H1 (cell line): ENCODE data around the gene TEAD1. TPM values are rescaled to one million over a fixed set of nuclear protein-coding genes. Genes with fewer than 3 reads are reported as not detected.

ENCODE experiments used
- CTCF ChIA-PET: fragments of 300-600 bp; sonication (Branson Sonifier 250); formaldehyde crosslinking; loops from one replicate; lab custom pipeline; 2021; ENCODE audit not compliant: partially characterized antibody; lab: Charles Lee
- POLR2A ChIA-PET: fragments of 300-600 bp; sonication (Branson Sonifier 250); formaldehyde crosslinking; loops from one replicate; lab custom pipeline; 2021; ENCODE audit warnings: inconsistent platforms; ENCODE audit not compliant: partially characterized antibody; lab: Charles Lee
- DNase-seq, 2 experiments: peaks; one replicate each; pipeline versions ENCODE4 v3.0.0 to v3.0.0-alpha.2; 2010 to 2022; ENCODE audit warnings: low spot score in 2 of 2, low read depth in 1 of 2, mixed read lengths in 1 of 2
- FAIRE-seq: peaks from 2 replicates; lab custom pipeline; 2011; peaks lifted over from hg19 to GRCh38; lab: Jason Lieb, UNC
- H2AFZ ChIP-seq: 2 replicates; pipeline ENCODE4 v1.8.1; 2012; ENCODE audit warnings: low read length, inconsistent platforms
- H2AK5ac ChIP-seq: 2 replicates; pipeline ENCODE4 v1.6.1; 2013; ENCODE audit warnings: low read depth, low read length
- H2BK120ac ChIP-seq: replicated peaks from 2 replicates; pipeline ENCODE3; 2013; ENCODE audit warnings: low read depth, low read length, inconsistent platforms
- H2BK12ac ChIP-seq: 2 replicates; pipeline ENCODE4 v1.6.1; 2013; ENCODE audit warnings: low read depth, low read length
- H2BK15ac ChIP-seq: 2 replicates; pipeline ENCODE4 v1.6.1; 2013; ENCODE audit warnings: low read length
- H2BK20ac ChIP-seq: 2 replicates; pipeline ENCODE4 v1.6.1; 2013; ENCODE audit warnings: low read length
- H2BK5ac ChIP-seq: 2 replicates; pipeline ENCODE4 v1.6.1; 2013; ENCODE audit warnings: low read depth, low read length
- H3K14ac ChIP-seq: 2 replicates; pipeline ENCODE4 v1.6.1; 2013; ENCODE audit warnings: inconsistent platforms; ENCODE audit not compliant: insufficient read length
- H3K18ac ChIP-seq: 2 replicates; pipeline ENCODE4 v1.6.1; 2013; ENCODE audit warnings: low read length; ENCODE audit errors: extremely low read depth
- H3K23ac ChIP-seq: 2 replicates; pipeline ENCODE4 v1.6.1; 2013; ENCODE audit warnings: inconsistent platforms; ENCODE audit not compliant: insufficient read length
- H3K23me2 ChIP-seq: 2 replicates; pipeline ENCODE4 v1.6.1; 2013; ENCODE audit warnings: low read depth, low read length
- H3K27ac ChIP-seq: 2 replicates; pipeline ENCODE4 v1.6.1; 2011; ENCODE audit warnings: low read depth, low read length, inconsistent platforms
- H3K27me3 ChIP-seq, 4 experiments: replicated peaks in 1 of 4; 1 replicate in 1 of 4; 2 replicates in 3 of 4; pipeline versions ENCODE4 v1.6.1 to v1.8.1; 2011 to 2013; ENCODE audit warnings: low read length in 3 of 4, mild to moderate bottlenecking in 3 of 4, inconsistent platforms in 2 of 4, mixed read lengths in 2 of 4, moderate library complexity in 1 of 4; ENCODE audit not compliant: control insufficient read depth in 3 of 4, insufficient read depth in 3 of 4; ENCODE audit errors: extremely low read depth in 1 of 4
- H3K36me3 ChIP-seq, 4 experiments: 2 replicates each; pipeline versions ENCODE4 v1.6.1 to v1.8.1; 2011 to 2013; ENCODE audit warnings: mild to moderate bottlenecking in 4 of 4, low read length in 3 of 4, moderate library complexity in 2 of 4, control low read depth in 1 of 4, inconsistent platforms in 1 of 4; ENCODE audit not compliant: insufficient read depth in 4 of 4, control insufficient read depth in 2 of 4
- H3K4ac ChIP-seq: replicated peaks from 2 replicates; pipeline ENCODE3; 2013; ENCODE audit warnings: low read length, low read depth, mixed read lengths, inconsistent platforms; ENCODE audit not compliant: insufficient read length
- H3K4me1 ChIP-seq, 4 experiments: replicated peaks in 1 of 4; 1 replicate in 1 of 4; 2 replicates in 3 of 4; pipeline versions ENCODE4 v1.6.1 to v1.8.1; 2011 to 2013; ENCODE audit warnings: low read length in 3 of 4, inconsistent platforms in 2 of 4, mixed read lengths in 1 of 4; ENCODE audit not compliant: insufficient read depth in 4 of 4, control insufficient read depth in 3 of 4
- H3K4me2 ChIP-seq, 2 experiments: 2 replicates each; pipeline versions ENCODE4 v1.6.1 to v1.8.1; 2011 to 2013; ENCODE audit warnings: low read depth in 2 of 2, low read length in 2 of 2, control low read depth in 1 of 2, inconsistent platforms in 1 of 2, mild to moderate bottlenecking in 1 of 2; ENCODE audit not compliant: insufficient read depth in 1 of 2
- H3K4me3 ChIP-seq, 4 experiments: fragments of 200-600, 300-600 bp in 1 of 4; sonication (generic), shearing (Covaris generic), sonication (Bioruptor Twin) in 1 of 4; 2 replicates each; pipeline versions ENCODE4 v1.5.1 to v1.8.1; 2011 to 2016; ENCODE audit warnings: low read length in 4 of 4, low read depth in 3 of 4, control low read depth in 2 of 4, inconsistent platforms in 2 of 4, mild to moderate bottlenecking in 2 of 4, mixed read lengths in 1 of 4, moderate library complexity in 1 of 4; ENCODE audit not compliant: insufficient read depth in 2 of 4; ENCODE audit errors: extremely low read depth in 1 of 4
- H3K56ac ChIP-seq: replicated peaks from 2 replicates; pipeline ENCODE3; 2013; ENCODE audit warnings: low read depth, mild to moderate bottlenecking, mixed read lengths, low read length, inconsistent platforms; ENCODE audit not compliant: insufficient read length
- H3K79me1 ChIP-seq: 2 replicates; pipeline ENCODE4 v1.6.1; 2013; ENCODE audit warnings: low read depth, low read length, control low read depth
- H3K79me2 ChIP-seq, 2 experiments: 2 replicates each; pipeline versions ENCODE4 v1.6.1 to v1.8.1; 2012 to 2013; ENCODE audit warnings: low read length in 2 of 2, mild to moderate bottlenecking in 2 of 2, inconsistent platforms in 1 of 2; ENCODE audit not compliant: insufficient read depth in 2 of 2, control insufficient read depth in 1 of 2
- H3K9ac ChIP-seq, 4 experiments: replicated peaks in 1 of 4; 1 replicate in 1 of 4; 2 replicates in 3 of 4; pipeline versions ENCODE4 v1.6.1 to v1.8.1; 2011 to 2013; ENCODE audit warnings: low read depth in 3 of 4, low read length in 3 of 4, control low read depth in 2 of 4, mild to moderate bottlenecking in 2 of 4, moderate library complexity in 2 of 4, inconsistent platforms in 1 of 4; ENCODE audit errors: extremely low read depth in 1 of 4
- H3K9me3 ChIP-seq, 2 experiments: 2 replicates each; pipeline versions ENCODE4 v1.6.1 to v1.8.1; 2012 to 2013; ENCODE audit warnings: mild to moderate bottlenecking in 2 of 2, moderate library complexity in 2 of 2, control low read depth in 1 of 2, inconsistent platforms in 1 of 2, low read depth in 1 of 2, low read length in 1 of 2, mixed read lengths in 1 of 2; ENCODE audit not compliant: insufficient read depth in 2 of 2
- H4K20me1 ChIP-seq, 2 experiments: replicated peaks in 1 of 2; 2 replicates each; pipeline versions ENCODE3 to v1.8.1; 2011 to 2013; ENCODE audit warnings: inconsistent platforms in 2 of 2, low read length in 2 of 2, mild to moderate bottlenecking in 1 of 2; ENCODE audit not compliant: insufficient read depth in 2 of 2, control insufficient read depth in 1 of 2
- H4K5ac ChIP-seq: 2 replicates; pipeline ENCODE4 v1.6.1; 2013; ENCODE audit warnings: low read length, low read depth, mixed read lengths, inconsistent platforms; ENCODE audit not compliant: insufficient read length
- H4K8ac ChIP-seq: 2 replicates; pipeline ENCODE4 v1.8.0; 2013; ENCODE audit warnings: mild to moderate bottlenecking, moderate library complexity, low read length, inconsistent platforms; ENCODE audit not compliant: insufficient read depth; ENCODE audit errors: extremely low read depth
- H4K91ac ChIP-seq: replicated peaks from 2 replicates; pipeline ENCODE3; 2013; ENCODE audit warnings: low read length, mixed read lengths, inconsistent platforms; ENCODE audit not compliant: insufficient read length
- CHD1 ChIP-seq: IDR thresholded peaks from 2 replicates; pipeline ENCODE4 v1.6.1; 2012; ENCODE audit warnings: low read depth, low read length, improper control_type of control experiment
- KDM1A ChIP-seq: fragments of 200-600, 300-600 bp; sonication (generic); IDR thresholded peaks from 2 replicates; pipeline ENCODE4 v1.7.1; 2016; ENCODE audit warnings: mild to moderate bottlenecking, low read length, borderline replicate concordance
- TAF7 ChIP-seq: optimal IDR thresholded peaks from 2 replicates; pipeline ENCODE3; 2011; ENCODE audit warnings: low read depth, mild to moderate bottlenecking, inconsistent platforms, low read length, moderate library complexity, borderline replicate concordance
- whole genome bisulfite sequencing, 2 experiments: shearing (Covaris generic) in 1 of 2; methylation state at CpG; one replicate each; pipeline versions ENCODE4 v1.1.6 to v1.1.7; 2013 to 2015; ENCODE audit warnings: low lambda C conversion rate in 2 of 2, mixed read lengths in 2 of 2, inconsistent platforms in 1 of 2, low coverage in 1 of 2, missing lambda C conversion rate in 1 of 2; ENCODE audit not compliant: insufficient replicate concordance in 2 of 2, insufficient coverage in 1 of 2, insufficient read length in 1 of 2; ENCODE audit errors: extremely low coverage in 1 of 2, missing lambda C conversion rate in 1 of 2; 5-methylcytosine and 5-hydroxymethylcytosine counted together
- polyA plus RNA-seq, 7 experiments: library from polyadenylated mRNA; depleted of rRNA in 3 of 7; stranded (reverse) in 5 of 7; unstranded in 2 of 7; fragments of >200 nt in 5 of 7; fragments of 200-250 nt in 2 of 7; gene quantifications; 1 replicate in 5 of 7; 2 replicates in 1 of 7; 4 replicates in 1 of 7; pipeline versions ENCODE4 v1.2.1 to v1.2.3, GENCODE V29; 2011 to 2013; ENCODE audit warnings: missing spikeins in 2 of 7, mixed read lengths in 2 of 7
- total RNA-seq: library from RNA; stranded (reverse); fragmentation: NEBNext Ultra II Directional; extraction: Animal tissue kit (Norgen Biotek cat#: 25700); gene quantifications from 2 replicates; pipeline ENCODE4 v1.2.1, GENCODE V29; 2021

The TEAD1 gene
- total and polyA plus RNA-seq, 2 of the 8 experiments (the other 6 are each of a cell fraction or from before 2014, with no cell fraction given) = 15.6 to 67.4 TPM

- H2BK5ac ChIP-seq = no peak overlapping the region
- H3K9me3 ChIP-seq = no peaks in the 10 kb centered on the region
- H3K56ac ChIP-seq = no peak overlapping the region
- H2AK5ac ChIP-seq = no peak overlapping the region
- H3K27me3 ChIP-seq = no peaks in the 10 kb centered on the region
- no peak overlapping the region for H3K9ac ChIP-seq
- peaks cover 2 to 23% (median 15%) of the 10 kb centered on the region in 4 experiments for H3K4me1 ChIP-seq
- no peak overlapping the region for H3K4ac ChIP-seq
- peaks cover 4 to 31% of the 10 kb centered on the region in 2 experiments for H4K20me1 ChIP-seq
- H2BK20ac ChIP-seq = no peak overlapping the region
- no peak overlapping the region for H3K4me3 ChIP-seq
- no peak overlapping the region for H3K4me2 ChIP-seq
- H2BK15ac ChIP-seq = no peak overlapping the region
- H2BK120ac ChIP-seq = no peak overlapping the region
- peaks cover 4 to 88% of the 10 kb centered on the region in 2 experiments for H3K79me2 ChIP-seq
- DNase-seq (no peak), FAIRE-seq (no peak)
- no peak overlapping the region for H3K27ac ChIP-seq
- no peak overlapping the region for H4K5ac ChIP-seq
- WGBS, 2 experiments = 94% methylated on average over 6 of the region's 6 CpGs; no CpG with 5 or more reads in 1 of the 2 experiments
- ChIA-PET CTCF (interaction anchor here (1.1 kb wide), 1 partner anchor 172 kb away, joined by 3 read pairs; no protein-coding TSS in a partner anchor), POLR2A (interaction anchor here (1.3 to 1.9 kb wide), 2 partner anchors 12 to 37 kb away, joined by 3 to 5 read pairs; no protein-coding TSS in a partner anchor)
- peaks cover 7% of the 10 kb centered on the region; the same call in 1 of the 2 replicates for H3K79me1 ChIP-seq
- H3K23me2 ChIP-seq = no peaks in the 10 kb centered on the region
- no peak overlapping the region for H3K18ac ChIP-seq
- no peak overlapping the region for H4K91ac ChIP-seq
- no peak overlapping the region for H2BK12ac ChIP-seq
- no peaks in the 10 kb centered on the region for H3K36me3 ChIP-seq
- no peak overlapping the region for H4K8ac ChIP-seq
- H3K14ac ChIP-seq = no peak overlapping the region
- H2AFZ ChIP-seq = no peak overlapping the region
- H3K23ac ChIP-seq = no peak overlapping the region
- TF ChIP-seq TAF7 (no peak), CHD1 (no peak), KDM1A (no peak)
These were observed 42.6 kb downstream of the TEAD1 start for GRCh38 chr11:12716816-12717215.
